Fibroblast of lung (primary cell): Measurements from ENCODE around the gene PDE6G. TPM values are rescaled to one million over a fixed set of nuclear protein-coding genes. Genes with fewer than 3 reads are reported as not detected.

Experiments used
- DNase-seq, 2 donors: peaks; one replicate each; pipeline versions ENCODE4 v3.0.0 to v3.0.0-alpha.2; 2010; ENCODE audit warnings: low read depth in 2 of 2
- H2AFZ ChIP-seq: 2 replicates; pipeline ENCODE4 v1.5.1; 2012; ENCODE audit warnings: low read length, control low read depth, inconsistent platforms
- H3K27ac ChIP-seq: 2 replicates; pipeline ENCODE4 v1.5.1; 2011; ENCODE audit warnings: low read length, control low read depth; ENCODE audit not compliant: insufficient read depth
- H3K27me3 ChIP-seq: 2 replicates; pipeline ENCODE4 v1.5.1; 2011; ENCODE audit warnings: mild to moderate bottlenecking, low read length; ENCODE audit not compliant: control insufficient read depth, insufficient read depth
- H3K36me3 ChIP-seq: 2 replicates; pipeline ENCODE4 v1.5.1; 2011; ENCODE audit warnings: low read length; ENCODE audit not compliant: control insufficient read depth, insufficient read depth
- H3K4me1 ChIP-seq: 2 replicates; pipeline ENCODE4 v1.5.1; 2011; ENCODE audit warnings: low read length; ENCODE audit not compliant: control insufficient read depth, insufficient read depth; ENCODE audit errors: extremely low read depth
- H3K4me2 ChIP-seq: 2 replicates; pipeline ENCODE4 v1.5.1; 2011; ENCODE audit warnings: low read length, control low read depth; ENCODE audit not compliant: insufficient read depth; ENCODE audit errors: extremely low read depth
- H3K4me3 ChIP-seq, 4 experiments: fragments of 200-600 bp in 1 of 4; sonication (generic) in 1 of 4; replicated peaks in 1 of 4; 2 replicates each; pipeline ENCODE4 v1.5.1; 2011 to 2016; ENCODE audit warnings: low read length in 4 of 4, low read depth in 3 of 4, mild to moderate bottlenecking in 3 of 4, control low read depth in 2 of 4, inconsistent platforms in 1 of 4, mixed read lengths in 1 of 4; ENCODE audit not compliant: insufficient read depth in 1 of 4; ENCODE audit errors: control extremely low read depth in 1 of 4
- H3K79me2 ChIP-seq: 2 replicates; pipeline ENCODE4 v1.5.1; 2012; ENCODE audit warnings: mild to moderate bottlenecking, low read length, inconsistent platforms; ENCODE audit not compliant: control insufficient read depth, insufficient read depth
- H3K9ac ChIP-seq: 2 replicates; pipeline ENCODE4 v1.5.1; 2011; ENCODE audit warnings: mild to moderate bottlenecking, low read length, control low read depth; ENCODE audit not compliant: insufficient read depth
- H3K9me3 ChIP-seq: 2 replicates; pipeline ENCODE4 v1.5.1; 2012; ENCODE audit warnings: low read depth, low read length; ENCODE audit not compliant: control insufficient read depth, insufficient read depth
- H4K20me1 ChIP-seq: 2 replicates; pipeline ENCODE4 v1.5.1; 2011; ENCODE audit warnings: low read length; ENCODE audit not compliant: control insufficient read depth, insufficient read depth; ENCODE audit errors: extremely low read depth
- CTCF ChIP-seq, 2 donors: IDR thresholded peaks in 1 of 2; conservative IDR thresholded peaks in 1 of 2; 1 replicate in 1 of 2; 2 replicates in 1 of 2; pipeline ENCODE4 v1.5.1; 2011 to 2012; ENCODE audit warnings: low read length in 2 of 2, control low read depth in 1 of 2, inconsistent platforms in 1 of 2, low read depth in 1 of 2, mild to moderate bottlenecking in 1 of 2
- EZH2 ChIP-seq: IDR thresholded peaks from 2 replicates; pipeline ENCODE4 v1.5.1; 2012; ENCODE audit warnings: low read length, control low read depth, mild to moderate bottlenecking; ENCODE audit errors: missing control alignments
- polyA plus RNA-seq, 2 donors: library from polyadenylated mRNA; depleted of rRNA in 1 of 2; stranded (reverse) in 1 of 2; unstranded in 1 of 2; fragments of >200 nt; gene quantifications; 2 replicates each; pipeline ENCODE4 v1.2.1, GENCODE V29; 2011 to 2012; ENCODE audit warnings: missing spikeins in 1 of 2
- total RNA-seq: library from RNA; depleted of rRNA; stranded (reverse); fragments of >200 nt; gene quantifications from 2 replicates; pipeline ENCODE4 v1.2.1, GENCODE V29; 2014

PDE6G gene
- total and polyA plus RNA-seq, 2 donors (not counting 1 experiment from before 2014, with no cell fraction given) = 0.17 to 0.64 TPM

DNA sequence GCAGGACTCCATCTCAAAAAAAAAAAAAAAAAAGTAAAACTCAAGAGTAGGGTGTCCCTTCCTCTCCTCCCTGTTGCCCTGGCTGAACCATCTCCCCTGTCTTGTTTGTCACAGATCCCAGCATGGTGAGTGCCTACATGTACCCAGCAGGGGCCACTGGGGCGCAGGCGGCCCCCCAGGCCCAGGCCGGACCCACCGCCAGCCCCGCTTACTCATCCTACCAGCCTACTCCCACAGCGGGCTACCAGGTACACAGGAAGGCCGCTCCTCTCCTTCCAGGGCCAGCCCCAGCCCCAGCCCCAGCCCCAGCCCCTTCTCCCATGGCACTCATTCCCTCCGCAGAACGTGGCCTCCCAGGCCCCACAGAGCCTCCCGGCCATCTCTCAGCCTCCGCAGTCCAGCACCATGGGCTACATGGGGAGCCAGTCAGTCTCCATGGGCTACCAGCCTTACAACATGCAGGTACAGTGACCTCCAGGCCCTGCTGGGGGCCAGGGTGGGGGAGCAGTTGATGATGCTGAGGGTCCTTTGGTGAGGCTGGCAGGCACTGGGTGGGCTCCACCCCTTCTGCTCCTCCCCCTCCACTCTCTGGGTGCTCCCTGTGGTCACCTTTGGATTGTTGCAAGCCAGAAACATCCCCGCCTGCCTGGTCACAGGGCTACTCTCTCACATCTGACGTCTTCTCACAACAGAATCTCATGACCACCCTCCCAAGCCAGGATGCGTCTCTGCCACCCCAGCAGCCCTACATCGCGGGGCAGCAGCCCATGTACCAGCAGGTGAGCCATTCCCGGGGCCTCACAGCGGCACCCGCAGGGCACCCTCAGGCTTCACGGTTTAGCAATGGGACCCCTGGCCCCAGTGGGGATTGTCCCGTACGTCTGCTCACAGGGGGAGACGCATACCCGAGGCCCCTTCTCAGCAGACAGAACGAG is 44.3 kb upstream of the PDE6G start:
- Histone ChIP-seq H3K36me3 (peaks cover 37% of the 10 kb centered on the region), H2AFZ (no peak overlapping the region), H3K27me3 (no peaks in the 10 kb centered on the region), H4K20me1 (no peaks in the 10 kb centered on the region), H3K79me2 (peaks cover 59% of the 10 kb centered on the region), H3K4me2 (no peak overlapping the region), H3K4me1 (peaks cover 17% of the 10 kb centered on the region), H3K9me3 (no peaks in the 10 kb centered on the region), H3K9ac (no peak overlapping the region), H3K27ac (peak overlapping the region; percentile 61), H3K4me3 (no peak overlapping the region)
- no peak for TF ChIP-seq CTCF (conservative IDR thresholded peaks at IDR 0.05 in 1 of 2, IDR thresholded peaks at IDR 0.05 in 1 of 2; ENCODE audit: low read depth in 1 of 2, low read length in 2 of 2)
- TF ChIP-seq EZH2 = no peak
- no peak for DNase-seq

DNA sequence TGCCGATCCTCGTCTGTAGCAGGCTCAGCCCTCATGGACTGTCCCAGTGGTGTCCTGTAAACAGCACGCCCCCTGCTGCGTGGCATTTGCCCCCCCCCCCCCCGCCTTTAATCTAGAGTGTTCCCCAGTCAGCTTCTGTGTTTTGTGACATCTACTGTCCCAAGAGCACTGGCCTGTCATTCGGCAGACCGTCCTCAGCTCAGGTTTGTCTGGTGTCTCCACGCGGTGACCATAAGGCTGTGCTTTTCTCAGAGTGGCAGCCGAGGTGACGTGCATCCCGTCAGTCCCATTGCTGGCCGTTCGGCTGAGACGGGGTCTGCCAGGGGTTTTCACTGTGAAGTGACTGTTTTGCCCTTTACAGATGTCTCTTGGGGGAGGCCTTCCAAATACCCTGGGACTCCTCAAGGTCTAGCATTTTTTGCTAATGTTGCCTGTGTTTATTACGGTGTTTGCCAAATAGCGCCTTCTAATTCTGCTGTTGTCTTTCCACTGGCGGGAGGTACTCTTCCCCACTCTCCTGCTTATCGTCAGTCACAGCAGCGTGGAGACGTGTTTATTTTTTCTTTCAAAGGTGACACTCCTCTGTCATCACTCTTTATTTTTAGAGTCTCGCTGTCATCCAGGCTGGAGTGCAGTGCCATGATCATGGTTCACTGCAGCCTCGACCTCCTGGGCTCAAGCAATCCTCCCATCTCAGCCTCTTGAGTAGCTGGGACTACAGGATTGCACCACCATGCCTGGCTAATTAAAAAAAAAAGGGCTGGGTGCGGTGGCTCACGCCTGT is 41.1 kb upstream of the PDE6G start:
- DNase-seq = no peak
- Histone ChIP-seq H3K4me3 (no peak overlapping the region), H3K9ac (no peak overlapping the region), H3K4me2 (no peak overlapping the region), H3K27ac (no peak overlapping the region), H3K79me2 (peaks cover 38% of the 10 kb centered on the region), H3K4me1 (peaks cover 9% of the 10 kb centered on the region), H3K9me3 (no peaks in the 10 kb centered on the region), H3K27me3 (no peaks in the 10 kb centered on the region), H2AFZ (no peak overlapping the region), H4K20me1 (no peaks in the 10 kb centered on the region), H3K36me3 (peaks cover 49% of the 10 kb centered on the region)
- TF ChIP-seq CTCF (conservative IDR thresholded peaks at IDR 0.05 in 1 of 2, IDR thresholded peaks at IDR 0.05 in 1 of 2; ENCODE audit: low read depth in 1 of 2, low read length in 2 of 2) = no peak
- no peak for TF ChIP-seq EZH2
